ENCODE results near the gene DNAJA3. TPM values are rescaled to one million over a fixed set of nuclear protein-coding genes. Genes with fewer than 3 reads are reported as not detected.
A peak's percentile ranks its signal among the peaks of the same experiment; 100 is the strongest.

The DNAJA3 gene
- total and polyA plus RNA-seq, 12 donors, result 29.0 to 76.7 (median 71.4) TPM

DNA sequence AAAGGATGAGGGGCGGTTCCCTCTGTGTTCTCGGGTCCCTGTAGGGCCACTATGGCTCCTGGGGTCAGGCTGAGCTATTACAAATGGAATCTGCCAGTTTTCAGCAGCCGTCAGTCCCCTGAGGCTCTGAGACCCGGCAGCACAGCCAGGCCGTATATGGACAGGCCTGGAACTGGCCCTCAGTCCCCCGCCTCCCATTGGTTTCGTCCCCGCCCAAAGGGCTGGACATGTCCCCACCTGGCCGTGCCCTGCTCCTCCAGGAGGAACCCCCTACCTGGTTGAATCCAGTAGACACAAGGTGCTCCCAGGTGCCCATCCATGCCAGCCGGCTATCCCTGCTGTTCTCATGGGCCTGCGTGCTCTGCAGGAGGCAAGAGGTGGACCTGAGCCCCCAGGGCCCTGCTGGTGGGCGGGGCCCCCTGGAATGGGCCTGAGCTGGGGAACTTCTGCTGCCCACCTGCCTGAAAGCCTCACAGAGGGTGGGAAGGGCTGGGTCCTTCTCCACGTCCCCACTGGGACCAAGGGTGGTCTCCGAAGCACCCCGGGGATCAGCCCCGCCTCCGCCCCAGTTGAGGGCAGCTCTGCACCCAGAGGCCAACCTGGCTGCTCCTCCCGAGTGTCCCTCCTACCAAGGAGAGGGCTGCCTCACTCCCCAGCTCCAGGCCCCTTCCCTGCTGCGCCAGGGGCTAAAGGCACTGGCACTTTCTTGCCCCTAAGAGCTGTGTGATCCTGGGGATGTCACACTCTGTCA is 37.2 kb upstream of the DNAJA3 start:
- peak; percentile 36 to 72 (median 46) for ATAC-seq

DNA sequence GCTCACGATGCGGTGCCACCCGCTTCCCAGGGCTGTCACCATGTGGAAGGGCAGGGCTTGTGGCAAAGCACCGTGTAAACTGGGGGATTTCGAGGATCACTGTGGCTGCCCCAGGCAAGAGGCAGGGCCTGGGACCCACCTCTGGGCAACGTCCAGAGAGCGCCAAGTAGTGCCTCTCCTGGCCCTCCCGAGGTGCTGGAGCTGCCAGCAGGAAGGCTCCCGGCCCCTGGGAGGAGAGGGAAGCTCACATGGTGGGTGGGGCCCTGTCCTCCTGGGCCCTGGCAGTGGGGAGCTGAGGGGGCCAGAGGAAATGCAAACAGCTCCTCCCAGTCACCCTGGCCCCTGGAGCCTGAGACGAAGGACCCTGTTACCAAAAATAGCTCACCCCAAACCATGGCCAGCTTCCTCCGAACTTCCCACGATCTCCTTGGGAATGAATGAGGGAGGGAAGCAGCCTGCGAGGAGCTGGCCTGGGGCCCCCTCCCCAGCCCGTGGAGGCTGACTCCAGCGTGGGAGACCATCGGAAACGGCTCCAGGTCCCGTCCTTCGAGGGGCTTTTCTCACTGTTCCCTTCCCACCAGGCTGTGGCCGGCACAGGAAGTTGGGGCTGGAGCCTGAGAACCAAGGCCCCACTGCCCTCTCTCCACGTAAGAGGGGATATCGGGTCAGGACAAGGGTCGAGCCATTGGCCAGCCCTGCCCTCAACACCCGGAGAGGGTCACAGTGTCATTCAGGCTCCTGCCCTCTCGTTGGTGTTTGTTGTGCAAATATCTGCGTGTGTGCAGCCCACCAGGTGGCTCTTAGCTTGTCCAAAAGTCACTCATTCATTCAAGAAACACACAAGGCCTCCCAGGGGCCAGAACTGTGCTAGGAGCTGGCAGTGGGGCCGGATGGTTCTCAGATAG is 36.4 kb upstream of the DNAJA3 start:
- peak in 7 of 8 donors; percentile 10 to 58 (median 27) for ATAC-seq
- Histone ChIP-seq H3K9me3 (no peaks in the 10 kb centered on the region), H3K36me3 (peaks cover 0 to 95% (median 0%) of the 10 kb centered on the region in 9 donors), H3K27ac (peak overlapping the region; percentile 5 to 83 (median 80)), H3K4me1 (peaks cover 3 to 81% (median 38%) of the 10 kb centered on the region in 9 donors), H3K27me3 (no peaks in the 10 kb centered on the region), H3K4me3 (no peak overlapping the region)
- DNase-seq, result peak in 1 of 2 donors; percentile 46
- 59 to 62% methylated on average over 27 of the region's 27 CpGs for WGBS, 2 donors
- intact Hi-C loops (cut with DNase I), result loop anchor here in 1 of 10 donors (2.0 kb wide), 1 partner anchor 15 kb away; no protein-coding TSS in a partner anchor
- TF ChIP-seq, protein P1, sequence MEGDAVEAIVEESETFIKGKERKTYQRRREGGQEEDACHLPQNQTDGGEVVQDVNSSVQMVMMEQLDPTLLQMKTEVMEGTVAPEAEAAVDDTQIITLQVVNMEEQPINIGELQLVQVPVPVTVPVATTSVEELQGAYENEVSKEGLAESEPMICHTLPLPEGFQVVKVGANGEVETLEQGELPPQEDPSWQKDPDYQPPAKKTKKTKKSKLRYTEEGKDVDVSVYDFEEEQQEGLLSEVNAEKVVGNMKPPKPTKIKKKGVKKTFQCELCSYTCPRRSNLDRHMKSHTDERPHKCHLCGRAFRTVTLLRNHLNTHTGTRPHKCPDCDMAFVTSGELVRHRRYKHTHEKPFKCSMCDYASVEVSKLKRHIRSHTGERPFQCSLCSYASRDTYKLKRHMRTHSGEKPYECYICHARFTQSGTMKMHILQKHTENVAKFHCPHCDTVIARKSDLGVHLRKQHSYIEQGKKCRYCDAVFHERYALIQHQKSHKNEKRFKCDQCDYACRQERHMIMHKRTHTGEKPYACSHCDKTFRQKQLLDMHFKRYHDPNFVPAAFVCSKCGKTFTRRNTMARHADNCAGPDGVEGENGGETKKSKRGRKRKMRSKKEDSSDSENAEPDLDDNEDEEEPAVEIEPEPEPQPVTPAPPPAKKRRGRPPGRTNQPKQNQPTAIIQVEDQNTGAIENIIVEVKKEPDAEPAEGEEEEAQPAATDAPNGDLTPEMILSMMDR (IDR thresholded peaks at IDR 0.05), result no peak

More for the DNA sequence above, 37.2 kb upstream of the DNAJA3 start:
- peaks cover 3 to 90% (median 38%) of the 10 kb centered on the region in 9 donors for H3K4me1 ChIP-seq
- TF ChIP-seq, protein P1 (IDR thresholded peaks at IDR 0.05), result no peak
- intact Hi-C loops (cut with DNase I), result loop anchor here in 1 of 10 donors (2.0 kb wide), 1 partner anchor 14 kb away; no protein-coding TSS in a partner anchor
- H3K27ac ChIP-seq, result peak overlapping the region; percentile 5 to 83 (median 80)
- H3K27me3 ChIP-seq, result no peaks in the 10 kb centered on the region
- WGBS, 2 donors, result 75 to 77% methylated on average over 18 to 19 of the region's 19 CpGs
- H3K36me3 ChIP-seq, result peaks cover 0 to 95% (median 0%) of the 10 kb centered on the region in 9 donors
- no peak overlapping the region for H3K4me3 ChIP-seq
- peak; percentile 62 to 67 for DNase-seq
- no peaks in the 10 kb centered on the region for H3K9me3 ChIP-seq

DNA sequence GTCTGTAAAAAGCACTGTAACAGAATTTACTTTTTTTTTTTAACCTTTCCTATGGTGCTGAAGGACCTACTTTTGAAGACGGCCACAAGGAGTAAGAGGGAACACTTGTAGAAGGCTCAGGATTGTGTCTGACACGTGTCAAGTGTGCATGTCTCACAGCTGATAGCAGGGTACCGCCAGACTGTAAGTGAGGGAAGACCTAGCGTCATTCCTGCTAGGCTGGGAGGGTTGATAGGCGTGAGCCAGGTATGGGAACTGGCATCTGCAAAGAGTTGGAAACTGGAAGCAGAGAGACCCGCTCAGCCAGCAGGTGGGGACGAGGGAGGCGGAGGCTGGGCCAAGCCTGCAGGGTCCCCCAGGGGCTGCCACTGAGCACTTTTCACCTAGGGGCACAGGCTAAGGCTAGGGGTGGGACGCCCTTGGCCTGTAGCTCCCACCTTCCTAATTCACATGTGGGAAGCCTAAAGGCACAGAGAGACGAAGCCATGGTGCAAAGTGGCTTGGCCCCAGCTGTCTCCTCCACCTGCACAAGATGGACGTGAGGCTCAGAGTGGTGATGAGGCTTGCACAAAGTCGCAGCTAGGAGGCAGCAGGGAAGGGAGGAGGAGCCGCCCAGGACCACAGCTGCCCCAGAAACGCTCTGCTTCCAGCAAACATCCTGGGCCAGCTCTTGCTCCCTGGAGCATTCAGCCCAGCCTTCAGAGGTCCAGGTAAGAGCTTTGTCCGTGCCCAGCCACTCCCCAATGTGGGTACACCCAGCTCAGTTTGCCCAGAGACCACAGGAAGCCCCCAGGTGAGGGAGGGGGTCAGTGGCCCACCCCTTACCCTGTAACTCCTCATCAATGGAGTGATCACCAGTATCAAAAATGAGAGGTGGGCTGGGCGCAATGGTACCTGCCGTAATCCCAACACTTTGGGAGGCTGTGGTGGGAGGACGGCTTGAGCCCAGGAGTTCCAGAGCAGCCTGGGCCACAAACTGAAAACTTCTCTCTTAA is 35.1 kb upstream of the DNAJA3 start:
- H3K27ac ChIP-seq, result peak overlapping the region in 8 of 10 donors; percentile 16 to 83 (median 80)
- peaks cover 3 to 71% (median 38%) of the 10 kb centered on the region in 9 donors for H3K4me1 ChIP-seq

More for the DNA sequence above, 35.1 kb upstream of the DNAJA3 start:
- intact Hi-C loops (cut with DNase I), result no loop called here
- H3K36me3 ChIP-seq, result peaks cover 0 to 95% (median 0%) of the 10 kb centered on the region in 9 donors
- ATAC-seq, result no peak
- no peak overlapping the region for H3K4me3 ChIP-seq
- H3K9me3 ChIP-seq, result no peaks in the 10 kb centered on the region
- no peaks in the 10 kb centered on the region for H3K27me3 ChIP-seq
- TF ChIP-seq, protein P1 (IDR thresholded peaks at IDR 0.05), result peak in 2 of 9 donors; percentile 14 to 22
- WGBS, 2 donors, result 88 to 90% methylated on average over 18 of the region's 18 CpGs
- DNase-seq, result no peak

Measured in heart right ventricle (tissue), 16 donors.